Esophagus squamous epithelium (tissue), 5 donors: ENCODE measurements around the gene DGCR6L. TPM values are rescaled to one million over a fixed set of nuclear protein-coding genes. Genes with fewer than 3 reads are reported as not detected.
"Not testable (repeated sequence)": the region's sequence is repeated elsewhere in the genome, so short reads cannot be mapped to it uniquely, and the experiment has no call there.

Experiments
- DNase-seq: peaks from one replicate; lab custom pipeline; 2025; lab: John Stamatoyannopoulos, UW
- H3K27ac ChIP-seq, 4 donors: fragments of 200-600 bp; sonication (generic); one replicate each; pipeline ENCODE4 v1.5.1; 2016 to 2019; ENCODE audit warnings: mild to moderate bottlenecking in 1 of 4
- H3K27me3 ChIP-seq, 4 donors: fragments of 200-600 bp; sonication (generic); 1 replicate in 3 of 4; 2 replicates in 1 of 4; pipeline versions ENCODE4 v1.5.1 to v1.6.0; 2017 to 2021; ENCODE audit warnings: antibody characterized with exemption in 1 of 4
- H3K36me3 ChIP-seq, 3 donors: fragments of 200-600 bp; sonication (generic); one replicate each; pipeline ENCODE4 v1.5.1; 2016 to 2019
- H3K4me1 ChIP-seq, 3 donors: fragments of 200-600 bp; sonication (generic); one replicate each; pipeline ENCODE4 v1.5.1; 2017 to 2019
- H3K4me3 ChIP-seq, 4 donors: fragments of 200-600 bp; sonication (generic); 1 replicate in 3 of 4; 2 replicates in 1 of 4; pipeline ENCODE4 v1.5.1; 2016 to 2019; ENCODE audit warnings: mild to moderate bottlenecking in 2 of 4, moderate library complexity in 1 of 4
- H3K9me3 ChIP-seq, 3 donors: fragments of 200-600 bp; sonication (generic); one replicate each; pipeline ENCODE4 v1.5.1; 2016 to 2019
- POLR2A ChIP-seq, 4 donors: fragments of 450-650 bp; IDR thresholded peaks; one replicate each; pipeline ENCODE4 v1.6.1; 2017; ENCODE audit warnings: antibody characterized with exemption in 4 of 4, mild to moderate bottlenecking in 4 of 4, moderate library complexity in 3 of 4
- WGBS, 2 donors: methylation state at CpG; one replicate each; pipeline ENCODE4 v1.1.5; 2018; 5-methylcytosine and 5-hydroxymethylcytosine counted together
- intact Hi-C: fragments of 100-400 bp; cut with DNase I; formaldehyde crosslinking; loops from one replicate; pipeline ENCODE4 v1.15.0; 2022
- total RNA-seq, 4 donors: library from RNA; depleted of rRNA; stranded (reverse); fragments of >200 nt; gene quantifications; one replicate each; pipeline ENCODE4 v1.1.0, GENCODE V29; 2016
- TF ChIP-seq, protein P1 (sequence below), 6 experiments: fragments of 450-650 bp in 4 of 6; fragments of 200-600 bp in 2 of 6; sonication (generic) in 2 of 6; IDR thresholded peaks; one replicate each; pipeline ENCODE4 v1.5.1; 2016 to 2019; ENCODE audit warnings: antibody characterized with exemption in 6 of 6, mild to moderate bottlenecking in 4 of 6, moderate library complexity in 4 of 6
- donor health status: DM: yes; HTN: yes; CAD: no.

DGCR6L gene
- total RNA-seq, 4 donors from 2014 or later = 35.7 to 56.2 (median 49.2) TPM

DNA sequence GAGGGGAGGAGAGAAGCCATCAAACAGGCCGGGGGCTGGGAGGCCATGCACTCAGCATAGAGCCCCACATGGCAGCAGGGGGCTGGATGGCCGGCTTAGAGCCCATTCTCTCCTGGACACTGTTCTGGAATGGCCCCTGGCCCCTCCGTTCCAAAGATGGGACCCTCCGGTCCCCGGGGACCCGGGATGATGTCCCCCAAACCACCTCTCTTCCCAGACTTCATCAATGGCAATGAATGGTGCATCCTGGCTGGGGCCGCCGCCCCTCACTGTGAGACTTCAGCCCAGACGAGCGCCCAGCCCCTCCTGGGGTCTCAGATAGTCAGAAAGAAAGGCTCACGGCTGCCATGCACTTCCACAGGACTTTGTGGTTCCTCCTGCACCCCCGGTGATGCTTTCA is 38.0 kb downstream of the DGCR6L start:
- TF ChIP-seq POLR2A (IDR thresholded peaks at IDR 0.05) = no peak
- TF ChIP-seq, protein P1, sequence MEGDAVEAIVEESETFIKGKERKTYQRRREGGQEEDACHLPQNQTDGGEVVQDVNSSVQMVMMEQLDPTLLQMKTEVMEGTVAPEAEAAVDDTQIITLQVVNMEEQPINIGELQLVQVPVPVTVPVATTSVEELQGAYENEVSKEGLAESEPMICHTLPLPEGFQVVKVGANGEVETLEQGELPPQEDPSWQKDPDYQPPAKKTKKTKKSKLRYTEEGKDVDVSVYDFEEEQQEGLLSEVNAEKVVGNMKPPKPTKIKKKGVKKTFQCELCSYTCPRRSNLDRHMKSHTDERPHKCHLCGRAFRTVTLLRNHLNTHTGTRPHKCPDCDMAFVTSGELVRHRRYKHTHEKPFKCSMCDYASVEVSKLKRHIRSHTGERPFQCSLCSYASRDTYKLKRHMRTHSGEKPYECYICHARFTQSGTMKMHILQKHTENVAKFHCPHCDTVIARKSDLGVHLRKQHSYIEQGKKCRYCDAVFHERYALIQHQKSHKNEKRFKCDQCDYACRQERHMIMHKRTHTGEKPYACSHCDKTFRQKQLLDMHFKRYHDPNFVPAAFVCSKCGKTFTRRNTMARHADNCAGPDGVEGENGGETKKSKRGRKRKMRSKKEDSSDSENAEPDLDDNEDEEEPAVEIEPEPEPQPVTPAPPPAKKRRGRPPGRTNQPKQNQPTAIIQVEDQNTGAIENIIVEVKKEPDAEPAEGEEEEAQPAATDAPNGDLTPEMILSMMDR (IDR thresholded peaks at IDR 0.05) = no peak
- WGBS, 2 donors = 75 to 89% methylated on average over 6 to 7 of the region's 12 CpGs
- intact Hi-C loops = no loop called here
- peaks cover 0 to 6% (median 0%) of the 10 kb centered on the region in 4 donors for H3K27me3 ChIP-seq
- H3K36me3 ChIP-seq = no peaks in the 10 kb centered on the region
- DNase-seq = no peak
- H3K4me1 ChIP-seq = no peaks in the 10 kb centered on the region
- H3K9me3 ChIP-seq = no peaks in the 10 kb centered on the region
- H3K4me3 ChIP-seq = no peak overlapping the region
- H3K27ac ChIP-seq = no peak overlapping the region

DNA sequence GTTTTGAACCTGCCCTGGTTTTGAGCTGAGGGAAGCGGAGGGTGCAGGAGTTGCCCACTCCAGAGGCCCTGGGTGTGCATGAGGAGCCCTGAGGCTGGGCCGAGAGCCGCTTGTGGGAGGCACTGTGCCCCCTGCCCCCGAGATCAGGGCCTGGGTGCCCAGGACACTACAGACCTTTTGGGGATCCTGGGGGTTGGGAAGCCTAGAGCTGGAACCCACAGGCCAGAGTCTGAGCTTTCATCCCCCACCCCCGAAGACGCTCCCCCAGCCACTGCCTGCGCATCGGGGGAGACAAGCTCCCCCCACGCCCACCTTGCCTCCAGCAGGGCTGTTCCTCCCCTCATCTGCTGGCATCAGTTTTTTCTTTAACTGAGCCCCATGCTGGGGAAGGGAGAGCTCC is 38.4 kb downstream of the DGCR6L start:
- H3K9me3 ChIP-seq, H3K4me1 ChIP-seq, H3K4me3 ChIP-seq, H3K27me3 ChIP-seq, DNase-seq, intact Hi-C loops, H3K36me3 ChIP-seq, H3K27ac ChIP-seq: not testable (repeated sequence)
- WGBS, 2 donors = no CpG with 5 or more reads among the region's 9 CpGs

DNA sequence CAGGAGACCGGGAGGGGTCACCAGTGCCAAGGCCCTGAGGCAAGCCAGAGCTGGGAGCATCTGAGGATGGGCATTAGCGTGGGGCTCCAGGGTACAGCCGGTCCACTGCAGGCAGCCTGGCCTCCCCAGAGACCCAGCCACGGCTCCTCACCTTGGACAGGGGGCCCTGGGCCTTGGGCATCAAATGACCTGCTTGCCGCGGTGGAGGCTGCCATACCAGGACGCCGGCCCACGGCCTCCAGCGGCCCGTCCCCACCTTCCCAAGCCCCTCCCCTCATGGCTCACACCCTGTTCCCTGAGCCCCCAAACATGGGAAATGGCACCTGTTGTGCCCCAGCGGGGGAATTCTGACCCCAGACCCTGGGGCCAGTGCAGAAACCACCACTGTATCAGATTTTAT is 39.0 kb downstream of the DGCR6L start:
- no peaks in the 10 kb centered on the region for H3K36me3 ChIP-seq
- H3K27me3 ChIP-seq = peaks cover 0 to 6% (median 0%) of the 10 kb centered on the region in 4 donors
- H3K4me3 ChIP-seq = no peak overlapping the region
- intact Hi-C loops = no loop called here
- 56% methylated on average over 3 of the region's 12 CpGs; no CpG with 5 or more reads in 1 of the 2 donors for WGBS, 2 donors
- TF ChIP-seq POLR2A (IDR thresholded peaks at IDR 0.05) = no peak
- TF ChIP-seq, protein P1 (IDR thresholded peaks at IDR 0.05) = no peak
- no peak for DNase-seq
- H3K9me3 ChIP-seq = no peaks in the 10 kb centered on the region
- H3K27ac ChIP-seq = no peak overlapping the region
- H3K4me1 ChIP-seq = no peaks in the 10 kb centered on the region

DNA sequence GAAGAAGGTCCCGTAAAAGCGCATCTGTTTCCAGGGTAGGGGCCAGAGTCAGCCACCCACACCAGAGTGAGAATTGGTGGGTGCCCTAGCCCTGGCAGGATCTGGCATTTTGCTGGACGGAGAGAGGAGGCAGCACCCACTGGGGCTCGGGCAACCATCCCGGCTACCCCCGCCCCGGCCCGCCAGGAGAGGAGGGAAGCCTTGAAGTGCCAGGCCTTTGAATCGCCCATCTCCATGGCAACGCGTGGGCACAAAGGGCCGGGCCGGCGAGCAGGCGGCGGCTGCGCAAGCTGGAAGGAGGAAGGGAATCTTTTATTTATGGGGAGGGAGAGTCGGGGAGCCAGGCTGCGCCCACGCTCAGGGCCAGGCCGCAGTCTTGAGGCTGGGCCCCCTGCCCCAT is 39.7 kb downstream of the DGCR6L start:
- WGBS, 2 donors = 20 to 55% methylated on average over 1 to 15 of the region's 21 CpGs
- H3K9me3 ChIP-seq, H3K4me3 ChIP-seq, DNase-seq, intact Hi-C loops, H3K36me3 ChIP-seq, H3K27me3 ChIP-seq, H3K4me1 ChIP-seq, H3K27ac ChIP-seq: not testable (repeated sequence)

DNA sequence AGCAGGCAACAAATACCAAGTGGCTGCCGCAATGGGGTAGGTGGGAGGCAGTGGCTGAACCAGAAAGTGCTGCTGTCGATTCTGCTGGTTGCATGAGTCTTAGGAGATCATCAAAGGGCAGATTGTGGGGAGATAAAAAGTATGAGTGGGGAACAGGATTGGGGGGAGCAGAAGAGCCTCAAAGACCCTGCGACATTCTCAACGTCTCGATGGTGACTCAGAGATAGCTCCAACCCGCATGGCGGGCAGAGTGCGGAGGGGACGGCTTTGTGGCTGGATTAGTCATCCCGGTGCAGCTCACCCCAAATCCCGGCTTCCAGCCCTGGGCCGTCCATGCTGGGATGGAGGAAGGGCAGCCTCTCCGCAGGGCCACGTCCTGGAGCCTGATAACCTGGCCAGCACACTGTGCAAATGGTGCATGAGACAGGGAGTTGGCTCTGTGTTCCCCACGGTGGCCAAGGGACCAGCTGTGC is 40.2 kb downstream of the DGCR6L start:
- WGBS, 2 donors = 44 to 86% methylated on average over 7 to 11 of the region's 15 CpGs
- Histone ChIP-seq H3K36me3 (no peaks in the 10 kb centered on the region), H3K4me3 (no peak overlapping the region), H3K9me3 (no peaks in the 10 kb centered on the region), H3K27ac (no peak overlapping the region), H3K4me1 (no peaks in the 10 kb centered on the region), H3K27me3 (peaks cover 0 to 6% (median 0%) of the 10 kb centered on the region in 4 donors)
- no peak for DNase-seq
- TF ChIP-seq, protein P1 (IDR thresholded peaks at IDR 0.05) = no peak
- no peak for TF ChIP-seq POLR2A (IDR thresholded peaks at IDR 0.05)
- intact Hi-C loops = no loop called here

DNA sequence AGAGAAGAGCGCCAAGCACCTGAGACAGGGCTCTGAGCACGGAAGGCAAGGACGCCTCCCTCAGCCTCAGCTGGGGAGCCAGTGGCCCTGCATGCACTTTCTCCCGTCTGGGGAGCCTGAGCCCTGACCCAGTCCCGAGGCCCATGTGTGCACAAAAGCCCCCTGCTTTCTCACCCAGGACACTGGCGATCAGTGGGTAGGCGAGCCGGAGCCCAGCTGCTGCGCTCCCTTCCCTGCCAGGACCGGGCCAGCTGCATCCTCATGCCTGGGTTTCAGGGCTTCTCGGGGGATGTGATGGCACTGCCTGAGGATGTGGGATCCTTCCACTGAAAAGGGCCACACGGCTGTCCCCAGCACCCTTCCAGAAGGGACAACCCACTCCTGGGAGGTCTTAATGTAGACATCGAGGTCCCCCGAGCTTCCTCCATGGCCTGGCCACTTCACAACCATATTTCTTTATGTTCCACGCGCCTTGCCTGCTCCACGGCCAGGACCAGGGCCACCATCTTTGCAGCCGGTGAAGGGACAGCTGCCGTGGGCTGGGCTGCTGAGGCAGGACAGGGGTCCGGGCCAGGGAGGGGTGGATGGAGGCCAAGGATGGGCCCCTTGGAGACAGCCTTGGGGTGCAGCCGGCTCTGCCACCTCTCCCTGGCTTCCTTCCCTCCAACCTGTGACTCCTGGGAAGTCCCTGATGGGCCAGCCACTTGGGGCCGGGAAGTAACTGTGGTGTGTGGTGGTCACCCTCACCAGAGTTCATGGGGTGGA is 41.0 kb downstream of the DGCR6L start:
- H3K27ac ChIP-seq, H3K4me3 ChIP-seq, H3K4me1 ChIP-seq, H3K36me3 ChIP-seq, DNase-seq, intact Hi-C loops, H3K9me3 ChIP-seq, H3K27me3 ChIP-seq: not testable (repeated sequence)
- 80% methylated on average over 2 of the region's 22 CpGs; no CpG with 5 or more reads in 1 of the 2 donors for WGBS, 2 donors

DNA sequence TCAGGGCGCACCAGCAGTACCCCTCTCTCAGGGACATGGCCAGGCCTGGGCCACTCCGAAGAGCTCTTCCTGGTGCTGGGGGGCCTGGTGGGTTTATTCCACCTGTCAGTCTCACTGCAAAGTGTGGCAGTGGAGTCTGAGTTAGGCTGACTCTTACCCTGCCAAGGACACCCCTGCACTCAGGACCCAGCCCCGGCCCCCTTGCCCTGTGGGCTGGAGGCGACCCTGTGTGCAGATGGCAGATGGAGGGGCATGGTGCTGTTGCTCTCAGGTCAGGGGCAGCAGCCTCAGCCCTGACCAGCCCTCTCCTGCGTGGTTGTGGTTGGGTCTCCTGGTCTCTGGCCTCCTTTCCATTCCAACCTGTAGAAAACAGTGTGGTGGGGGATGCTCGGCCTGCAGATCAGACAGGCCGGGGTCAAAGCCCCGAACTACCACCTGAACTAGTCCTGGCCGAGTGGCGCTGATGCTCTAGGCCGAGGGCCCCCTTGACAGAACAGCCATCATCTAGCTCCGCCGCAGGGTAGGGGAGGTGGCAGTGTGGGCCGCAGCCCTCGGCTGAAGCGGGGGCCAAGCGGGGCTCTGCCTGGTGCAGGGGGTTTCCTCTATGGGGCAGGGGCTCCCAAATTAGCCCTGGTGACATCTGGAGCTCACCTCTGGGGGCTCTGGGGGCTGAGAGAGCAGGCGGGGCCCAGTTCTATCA is 41.8 kb downstream of the DGCR6L start:
- intact Hi-C loops, DNase-seq, H3K4me1 ChIP-seq, H3K9me3 ChIP-seq, H3K36me3 ChIP-seq, H3K27me3 ChIP-seq, H3K27ac ChIP-seq, H3K4me3 ChIP-seq: not testable (repeated sequence)
- 100% methylated on average over 2 of the region's 18 CpGs; no CpG with 5 or more reads in 1 of the 2 donors for WGBS, 2 donors
